Esophagus (tissue), 2 donors: Measurements from ENCODE around the gene ALB. TPM values are rescaled to one million over a fixed set of nuclear protein-coding genes. Genes with fewer than 3 reads are reported as not detected.

Experiments used
- H3K27ac ChIP-seq, 2 donors: one replicate each; pipeline ENCODE4 v1.5.1; 2013; ENCODE audit warnings: low read depth in 2 of 2, mild to moderate bottlenecking in 2 of 2, inconsistent platforms in 1 of 2, low read length in 1 of 2, moderate library complexity in 1 of 2
- H3K27me3 ChIP-seq, 2 donors: one replicate each; pipeline ENCODE4 v1.6.1; 2013; ENCODE audit warnings: low read length in 2 of 2, control low read depth in 1 of 2, mild to moderate bottlenecking in 1 of 2; ENCODE audit not compliant: insufficient read depth in 2 of 2, control insufficient read depth in 1 of 2
- H3K36me3 ChIP-seq, 2 donors: one replicate each; pipeline ENCODE4 v1.6.1; 2013; ENCODE audit warnings: low read length in 1 of 2; ENCODE audit not compliant: control insufficient read depth in 2 of 2, insufficient read depth in 2 of 2
- H3K4me1 ChIP-seq, 2 donors: one replicate each; pipeline ENCODE4 v1.6.1; 2013; ENCODE audit warnings: low read length in 1 of 2; ENCODE audit not compliant: control insufficient read depth in 2 of 2, insufficient read depth in 2 of 2
- H3K4me3 ChIP-seq, 2 donors: one replicate each; pipeline ENCODE4 v1.5.1; 2013; ENCODE audit warnings: low read length in 2 of 2, mild to moderate bottlenecking in 2 of 2, low read depth in 1 of 2, moderate library complexity in 1 of 2
- H3K9me3 ChIP-seq, 2 donors: one replicate each; pipeline ENCODE4 v1.6.1; 2013; ENCODE audit warnings: mild to moderate bottlenecking in 2 of 2, low read depth in 1 of 2, low read length in 1 of 2, moderate library complexity in 1 of 2; ENCODE audit not compliant: control insufficient read depth in 2 of 2, insufficient read depth in 1 of 2
- WGBS, 2 donors: extraction: QIAGEN DNeasy Blood & Tissue Kit; methylation state at CpG; one replicate each; pipeline ENCODE4 v1.1.7; 2013; 5-methylcytosine and 5-hydroxymethylcytosine counted together
- polyA plus RNA-seq, 2 donors: library from polyadenylated mRNA; stranded (reverse); fragments of 200-250 nt; gene quantifications; one replicate each; pipeline ENCODE4 v1.2.3, GENCODE V29; 2013
- donor health status: healthy with polysubstance abuse.
- donor health status: Bipolar disorder and iron deficiency.

The ALB gene
- polyA plus RNA-seq, 2 donors, result 0.05 to 0.08 TPM

- WGBS, 2 donors, result 66 to 68% methylated on average over 3 of the region's 3 CpGs
- Histone ChIP-seq H3K27ac (no peak overlapping the region), H3K27me3 (no peaks in the 10 kb centered on the region), H3K4me3 (no peak overlapping the region), H3K4me1 (no peaks in the 10 kb centered on the region), H3K36me3 (no peaks in the 10 kb centered on the region), H3K9me3 (no peaks in the 10 kb centered on the region)
Measured at GRCh38 chr4:73436674-73437557, 32.8 kb downstream of the ALB start.

- Histone ChIP-seq H3K4me1 (no peaks in the 10 kb centered on the region), H3K36me3 (no peaks in the 10 kb centered on the region), H3K27me3 (no peaks in the 10 kb centered on the region), H3K27ac (no peak overlapping the region), H3K4me3 (no peak overlapping the region), H3K9me3 (no peaks in the 10 kb centered on the region)
Measured at GRCh38 chr4:73437558-73437956, 33.5 kb downstream of the ALB start.

GRCh38 chr4:73438048-73438447, 34.0 kb downstream of the ALB start:
- Histone ChIP-seq H3K27me3 (no peaks in the 10 kb centered on the region), H3K9me3 (no peaks in the 10 kb centered on the region), H3K36me3 (no peaks in the 10 kb centered on the region), H3K27ac (no peak overlapping the region), H3K4me3 (no peak overlapping the region), H3K4me1 (no peaks in the 10 kb centered on the region)
- 80 to 84% methylated on average over 1 of the region's 1 CpG for WGBS, 2 donors

GRCh38 chr4:73438582-73439215, 34.6 kb downstream of the ALB start:
- Histone ChIP-seq H3K4me3 (no peak overlapping the region), H3K27ac (no peak overlapping the region), H3K27me3 (no peaks in the 10 kb centered on the region), H3K9me3 (no peaks in the 10 kb centered on the region), H3K4me1 (no peaks in the 10 kb centered on the region), H3K36me3 (no peaks in the 10 kb centered on the region)
- 74 to 76% methylated on average over 2 of the region's 2 CpGs for WGBS, 2 donors

- H3K4me3 ChIP-seq, result no peak overlapping the region
- H3K36me3 ChIP-seq, result no peaks in the 10 kb centered on the region
- H3K9me3 ChIP-seq, result no peaks in the 10 kb centered on the region
- H3K4me1 ChIP-seq, result no peaks in the 10 kb centered on the region
- no peak overlapping the region for H3K27ac ChIP-seq
- WGBS, 2 donors, result 88 to 90% methylated on average over 2 of the region's 2 CpGs
- no peaks in the 10 kb centered on the region for H3K27me3 ChIP-seq
Measured at GRCh38 chr4:73439445-73439844, 35.4 kb downstream of the ALB start.

- H3K4me1 ChIP-seq, result no peaks in the 10 kb centered on the region
- no peak overlapping the region for H3K27ac ChIP-seq
- H3K36me3 ChIP-seq, result no peaks in the 10 kb centered on the region
- WGBS, 2 donors, result 75 to 79% methylated on average over 3 of the region's 3 CpGs
- no peaks in the 10 kb centered on the region for H3K9me3 ChIP-seq
- H3K27me3 ChIP-seq, result no peaks in the 10 kb centered on the region
- H3K4me3 ChIP-seq, result no peak overlapping the region
Measured at GRCh38 chr4:73439991-73440390, 35.9 kb downstream of the ALB start.

- H3K27ac ChIP-seq, result no peak overlapping the region
- no peaks in the 10 kb centered on the region for H3K4me1 ChIP-seq
- no peaks in the 10 kb centered on the region for H3K27me3 ChIP-seq
- no peaks in the 10 kb centered on the region for H3K9me3 ChIP-seq
- WGBS, 2 donors, result 95% methylated on average over 3 of the region's 3 CpGs
- no peaks in the 10 kb centered on the region for H3K36me3 ChIP-seq
- H3K4me3 ChIP-seq, result no peak overlapping the region
Measured at GRCh38 chr4:73440653-73441052, 36.6 kb downstream of the ALB start.

- Histone ChIP-seq H3K4me1 (no peaks in the 10 kb centered on the region), H3K27ac (no peak overlapping the region), H3K36me3 (no peaks in the 10 kb centered on the region), H3K27me3 (no peaks in the 10 kb centered on the region), H3K9me3 (no peaks in the 10 kb centered on the region), H3K4me3 (no peak overlapping the region)
- 37 to 44% methylated on average over 5 of the region's 5 CpGs for WGBS, 2 donors
Measured at GRCh38 chr4:73442275-73442674, 38.2 kb downstream of the ALB start.

GRCh38 chr4:73443224-73443623, 39.1 kb downstream of the ALB start:
- Histone ChIP-seq H3K9me3 (no peaks in the 10 kb centered on the region), H3K27me3 (no peaks in the 10 kb centered on the region), H3K27ac (no peak overlapping the region), H3K36me3 (no peaks in the 10 kb centered on the region), H3K4me1 (no peaks in the 10 kb centered on the region), H3K4me3 (no peak overlapping the region)
- WGBS, 2 donors, result 76 to 80% methylated on average over 3 of the region's 3 CpGs
